Measurements from ENCODE around the gene GPR156. TPM values are rescaled to one million over a fixed set of nuclear protein-coding genes. Genes with fewer than 3 reads are reported as not detected.

Gene GPR156
- polyA plus RNA-seq, 2 of the 4 experiments (the other 2 are of a cell fraction): 0.43 to 0.68 TPM

DNA sequence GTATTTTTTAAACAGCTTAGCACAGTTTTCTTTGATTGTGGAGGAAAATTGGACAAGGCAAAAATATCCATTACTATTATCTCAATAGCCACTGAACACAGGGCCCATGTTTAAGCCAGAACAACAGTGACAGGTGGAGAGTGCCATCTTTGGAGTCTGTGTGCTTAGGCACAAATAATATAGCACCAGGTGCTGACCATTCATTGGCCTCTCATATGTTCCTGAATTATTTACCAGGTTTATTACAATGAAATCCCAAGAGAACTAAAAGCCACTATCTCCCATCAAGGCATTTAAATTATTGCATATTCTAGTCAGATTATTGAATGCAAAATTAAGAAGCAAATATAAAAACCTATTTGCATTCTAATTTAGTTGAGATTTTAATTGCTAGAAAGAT, 39.6 kb downstream of the GPR156 start:
- DNase-seq (ENCODE audit: low read depth in 1 of 2, low spot score in 1 of 2): no peak
- FAIRE-seq: no peak
- Histone ChIP-seq H3K4me1 (no peaks in the 10 kb centered on the region), H3K27ac (no peak overlapping the region), H3K4me3 (no peak overlapping the region), H3K9me3 (no peaks in the 10 kb centered on the region), H3K4me2 (no peak overlapping the region)
- ATAC-seq: no peak
- ChIA-PET CTCF (interaction anchor here (0.7 to 7.3 kb wide), 21 partner anchors 9 to 353 kb away, joined by 3 to 121 read pairs (median 6); partner anchors contain the start of gene LRRC58), POLR2A (interaction anchor here (0.7 to 2.2 kb wide), 2 partner anchors 104 to 172 kb away, joined by 3 to 10 read pairs; partner anchors contain the start of gene LRRC58)
- no peak for TF ChIP-seq TP53 (CRISPR knock-in tag; IDR thresholded peaks at IDR 0.05)
- TF ChIP-seq HEYL (CRISPR knock-in tag; IDR thresholded peaks at IDR 0.05): no peak
- no peak for TF ChIP-seq CBX8 (IDR thresholded peaks at IDR 0.05)
- TF ChIP-seq SREBF2 (IDR thresholded peaks at IDR 0.05): no peak
- no peak for TF ChIP-seq ESRRA (IDR thresholded peaks at IDR 0.05; ENCODE audit: borderline replicate concordance, low read length)
- TF ChIP-seq ZC3H11A (IDR thresholded peaks at IDR 0.05): no peak
- no peak for TF ChIP-seq KDM1A (IDR thresholded peaks at IDR 0.05; ENCODE audit: low read depth)
- TF ChIP-seq, protein P1, sequence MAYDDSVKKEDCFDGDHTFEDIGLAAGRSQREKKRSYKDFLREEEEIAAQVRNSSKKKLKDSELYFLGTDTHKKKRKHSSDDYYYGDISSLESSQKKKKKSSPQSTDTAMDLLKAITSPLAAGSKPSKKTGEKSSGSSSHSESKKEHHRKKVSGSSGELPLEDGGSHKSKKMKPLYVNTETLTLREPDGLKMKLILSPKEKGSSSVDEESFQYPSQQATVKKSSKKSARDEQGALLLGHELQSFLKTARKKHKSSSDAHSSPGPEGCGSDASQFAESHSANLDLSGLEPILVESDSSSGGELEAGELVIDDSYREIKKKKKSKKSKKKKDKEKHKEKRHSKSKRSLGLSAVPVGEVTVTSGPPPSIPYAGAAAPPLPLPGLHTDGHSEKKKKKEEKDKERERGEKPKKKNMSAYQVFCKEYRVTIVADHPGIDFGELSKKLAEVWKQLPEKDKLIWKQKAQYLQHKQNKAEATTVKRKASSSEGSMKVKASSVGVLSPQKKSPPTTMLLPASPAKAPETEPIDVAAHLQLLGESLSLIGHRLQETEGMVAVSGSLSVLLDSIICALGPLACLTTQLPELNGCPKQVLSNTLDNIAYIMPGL (CRISPR knock-in tag; IDR thresholded peaks at IDR 0.05; ENCODE audit: borderline replicate concordance): no peak
- TF ChIP-seq BHLHE40 (IDR thresholded peaks at IDR 0.05; ENCODE audit: low read depth, low read length): no peak
- TF ChIP-seq FOSB (CRISPR knock-in tag; IDR thresholded peaks at IDR 0.05): no peak
- no peak for TF ChIP-seq PHF8 (IDR thresholded peaks at IDR 0.05; ENCODE audit: borderline replicate concordance, low read depth)
- no peak for TF ChIP-seq KDM5A (IDR thresholded peaks at IDR 0.05)
- TF ChIP-seq POLR2AphosphoS2 (conservative IDR thresholded peaks at IDR 0.05; ENCODE audit: low read length): no peak

DNA sequence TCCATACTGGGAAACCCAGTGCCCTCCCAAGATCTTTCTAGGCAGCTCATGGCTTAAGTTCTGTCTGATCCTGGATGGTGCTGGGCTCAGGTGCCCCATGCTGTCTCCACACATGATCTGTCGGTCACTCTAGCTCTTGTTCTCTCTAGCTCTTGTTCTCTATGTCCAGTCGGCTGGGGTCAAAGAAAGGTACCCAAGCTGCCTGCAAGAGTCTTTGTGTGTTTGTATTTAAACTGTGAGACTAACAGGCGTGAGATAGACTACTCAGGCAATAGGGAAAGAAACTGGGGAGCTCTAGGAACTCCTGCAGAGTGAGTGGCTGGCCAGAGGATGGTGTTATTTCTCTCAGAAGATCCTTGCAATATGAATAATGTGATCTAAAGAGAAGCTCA, 40.2 kb downstream of the GPR156 start:
- ATAC-seq: no peak
- ChIA-PET POLR2A (interaction anchor here (0.7 to 2.2 kb wide), 3 partner anchors 104 to 173 kb away, joined by 3 to 10 read pairs (median 6); partner anchors contain the start of gene LRRC58), CTCF (interaction anchor here (0.7 to 7.3 kb wide), 29 partner anchors 9 to 352 kb away, joined by 3 to 121 read pairs (median 5); partner anchors contain the start of gene LRRC58)
- H3K4me2 ChIP-seq: no peak overlapping the region
- DNase-seq (ENCODE audit: low read depth in 1 of 2, low spot score in 1 of 2): no peak
- WGBS (ENCODE audit: missing lambda C conversion rate): 31% methylated on average over 3 of the region's 3 CpGs
- no peak overlapping the region for H3K4me3 ChIP-seq
- H3K27ac ChIP-seq: no peak overlapping the region
- no peak for FAIRE-seq
- H3K4me1 ChIP-seq: no peaks in the 10 kb centered on the region
- no peaks in the 10 kb centered on the region for H3K9me3 ChIP-seq
- TF ChIP-seq NR3C1 (IDR thresholded peaks at IDR 0.05) (no peak), JUN (IDR thresholded peaks at IDR 0.05) (no peak), FOSL2 (IDR thresholded peaks at IDR 0.05) (no peak), FOSL2 (CRISPR knock-in tag; IDR thresholded peaks at IDR 0.05) (no peak), MYC (IDR thresholded peaks at IDR 0.05; ENCODE audit: borderline replicate concordance, low read length) (no peak), BHLHE40 (IDR thresholded peaks at IDR 0.05; ENCODE audit: low read depth, low read length) (no peak), NPAS2 (CRISPR knock-in tag; IDR thresholded peaks at IDR 0.05; ENCODE audit: borderline replicate concordance) (no peak)
- TF ChIP-seq, protein P2, sequence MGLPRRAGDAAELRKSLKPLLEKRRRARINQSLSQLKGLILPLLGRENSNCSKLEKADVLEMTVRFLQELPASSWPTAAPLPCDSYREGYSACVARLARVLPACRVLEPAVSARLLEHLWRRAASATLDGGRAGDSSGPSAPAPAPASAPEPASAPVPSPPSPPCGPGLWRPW (IDR thresholded peaks at IDR 0.05): no peak
- TF ChIP-seq, protein P1 (CRISPR knock-in tag; IDR thresholded peaks at IDR 0.05; ENCODE audit: borderline replicate concordance): no peak

DNA sequence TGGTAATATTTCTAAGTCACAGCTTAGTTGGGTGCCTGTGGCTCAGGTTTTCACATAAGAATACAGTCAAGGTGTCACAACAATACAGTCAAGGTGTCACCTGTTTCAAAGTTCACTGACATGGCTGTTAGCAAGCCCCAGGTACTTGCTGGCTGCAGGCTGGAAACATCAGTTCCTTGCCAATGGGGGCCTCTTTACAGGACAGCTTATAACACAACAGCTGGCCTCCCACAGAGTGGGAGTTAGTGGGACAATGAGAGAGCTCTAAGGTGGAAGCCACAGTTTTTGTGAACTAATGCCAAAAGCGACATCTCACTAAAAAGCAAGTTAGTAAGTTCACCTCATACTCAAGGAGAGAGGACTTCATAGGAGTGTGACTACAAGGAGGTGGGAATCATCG, 45.4 kb downstream of the GPR156 start:
- no peak overlapping the region for H3K4me2 ChIP-seq
- no peaks in the 10 kb centered on the region for H3K9me3 ChIP-seq
- no peak overlapping the region for H3K27ac ChIP-seq
- ChIA-PET POLR2A (no interaction called here), CTCF (interaction anchor here (0.7 to 2.6 kb wide), 4 partner anchors 11 to 319 kb away, joined by 3 to 11 read pairs (median 5); no protein-coding TSS in a partner anchor)
- no peaks in the 10 kb centered on the region for H3K4me1 ChIP-seq
- TF ChIP-seq POLR2AphosphoS2 (conservative IDR thresholded peaks at IDR 0.05; ENCODE audit: low read length) (no peak), FOSL2 (IDR thresholded peaks at IDR 0.05) (no peak), FOSL2 (CRISPR knock-in tag; IDR thresholded peaks at IDR 0.05) (no peak), RARB (CRISPR knock-in tag; IDR thresholded peaks at IDR 0.05) (no peak), CBX8 (IDR thresholded peaks at IDR 0.05) (no peak), FOSB (CRISPR knock-in tag; IDR thresholded peaks at IDR 0.05) (no peak), ESRRA (IDR thresholded peaks at IDR 0.05; ENCODE audit: borderline replicate concordance, low read length) (no peak), MYC (IDR thresholded peaks at IDR 0.05; ENCODE audit: borderline replicate concordance, low read length) (no peak), JUNB (IDR thresholded peaks at IDR 0.05) (no peak)
- TF ChIP-seq, protein P3, sequence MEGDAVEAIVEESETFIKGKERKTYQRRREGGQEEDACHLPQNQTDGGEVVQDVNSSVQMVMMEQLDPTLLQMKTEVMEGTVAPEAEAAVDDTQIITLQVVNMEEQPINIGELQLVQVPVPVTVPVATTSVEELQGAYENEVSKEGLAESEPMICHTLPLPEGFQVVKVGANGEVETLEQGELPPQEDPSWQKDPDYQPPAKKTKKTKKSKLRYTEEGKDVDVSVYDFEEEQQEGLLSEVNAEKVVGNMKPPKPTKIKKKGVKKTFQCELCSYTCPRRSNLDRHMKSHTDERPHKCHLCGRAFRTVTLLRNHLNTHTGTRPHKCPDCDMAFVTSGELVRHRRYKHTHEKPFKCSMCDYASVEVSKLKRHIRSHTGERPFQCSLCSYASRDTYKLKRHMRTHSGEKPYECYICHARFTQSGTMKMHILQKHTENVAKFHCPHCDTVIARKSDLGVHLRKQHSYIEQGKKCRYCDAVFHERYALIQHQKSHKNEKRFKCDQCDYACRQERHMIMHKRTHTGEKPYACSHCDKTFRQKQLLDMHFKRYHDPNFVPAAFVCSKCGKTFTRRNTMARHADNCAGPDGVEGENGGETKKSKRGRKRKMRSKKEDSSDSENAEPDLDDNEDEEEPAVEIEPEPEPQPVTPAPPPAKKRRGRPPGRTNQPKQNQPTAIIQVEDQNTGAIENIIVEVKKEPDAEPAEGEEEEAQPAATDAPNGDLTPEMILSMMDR (IDR thresholded peaks at IDR 0.05): no peak
- TF ChIP-seq, protein P1 (CRISPR knock-in tag; IDR thresholded peaks at IDR 0.05; ENCODE audit: borderline replicate concordance): no peak
- no peak overlapping the region for H3K4me3 ChIP-seq
- WGBS (ENCODE audit: missing lambda C conversion rate): 50% methylated on average over 2 of the region's 2 CpGs
- DNase-seq (ENCODE audit: low read depth in 1 of 2, low spot score in 1 of 2) (no peak), FAIRE-seq (no peak), ATAC-seq (no peak)

All from A549 (cell line).